T-helper 1 cell (primary cell): ENCODE data around the gene HDDC2.

Source experiments
- DNase-seq, 5 donors: peaks; one replicate each; pipeline ENCODE4 v3.0.0-alpha.2; 2012 to 2020

HDDC2 gene

DNA sequence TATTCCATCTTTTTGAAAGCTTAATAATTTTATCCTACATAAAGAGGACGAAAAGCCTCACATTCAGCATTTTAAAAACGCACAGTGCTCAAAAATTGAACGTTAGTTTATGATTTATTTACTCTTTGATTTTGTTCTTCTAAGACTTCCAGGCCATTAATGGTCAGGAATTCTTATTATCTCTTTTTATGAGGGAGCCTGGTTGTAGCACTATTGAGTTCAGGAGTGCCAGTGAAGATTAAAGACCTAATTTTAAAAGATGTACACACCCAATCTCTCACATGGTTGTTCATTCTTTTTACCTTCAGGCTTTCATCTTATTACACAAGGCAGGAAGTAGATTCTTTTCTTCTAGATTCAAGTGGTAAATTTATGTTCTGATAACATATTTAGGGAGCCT is 68.6 kb downstream of the HDDC2 start:
- no peak for DNase-seq

DNA sequence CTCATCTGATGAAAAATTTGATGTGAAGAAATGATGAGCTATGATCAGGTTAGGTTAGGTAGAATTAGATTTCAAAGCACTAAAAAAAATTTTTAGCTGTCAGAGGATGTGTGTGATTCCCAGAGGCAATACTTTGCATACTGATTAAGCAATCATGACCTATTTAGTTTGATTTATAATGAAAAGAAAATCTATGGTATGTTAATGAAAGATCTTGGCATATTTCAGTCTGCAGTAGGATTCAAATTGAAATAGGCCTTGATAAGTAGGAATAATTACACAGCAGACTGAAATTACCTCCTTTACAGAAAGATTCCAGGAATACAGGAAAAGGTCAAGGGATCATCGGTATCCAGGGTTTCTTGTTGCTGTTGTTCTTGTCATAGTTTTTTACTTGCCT is 69.3 kb downstream of the HDDC2 start:
- DNase-seq: no peak

DNA sequence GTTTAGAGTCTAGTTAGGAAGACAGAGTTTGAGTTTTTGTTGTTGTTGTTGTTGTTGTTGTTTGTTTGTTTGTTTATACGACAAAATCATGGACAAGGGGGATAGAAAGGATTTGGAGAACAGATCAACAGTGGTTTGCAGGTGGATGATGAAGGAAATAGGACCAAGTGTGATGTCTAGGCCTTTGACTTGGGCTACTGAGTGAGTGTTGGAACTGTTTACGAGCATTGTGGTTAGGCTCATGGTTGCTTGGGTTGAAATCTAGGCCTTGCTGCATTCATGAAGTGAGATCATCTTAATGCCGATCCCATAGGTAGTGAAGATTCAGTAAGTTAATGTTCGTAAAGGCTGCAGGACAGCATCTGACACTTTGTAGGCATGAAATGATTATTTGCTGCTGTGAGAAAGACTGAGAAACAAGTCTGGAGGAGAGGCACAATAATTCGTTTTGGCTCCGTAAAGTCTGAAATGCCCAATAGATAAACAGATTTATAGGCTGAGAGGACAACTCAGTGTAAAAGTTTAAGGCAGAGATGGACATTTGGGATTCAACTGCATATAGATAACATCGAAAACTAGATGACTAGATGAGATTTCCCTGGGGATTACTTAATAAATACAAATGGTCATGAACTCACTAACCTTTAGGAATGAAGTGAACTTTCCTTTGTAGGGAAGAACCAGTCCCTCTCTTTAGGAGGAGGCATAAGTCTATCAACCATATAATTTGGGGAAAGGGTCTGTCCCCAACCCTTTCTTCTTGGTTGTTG is 70.0 kb downstream of the HDDC2 start:
- DNase-seq: no peak

DNA sequence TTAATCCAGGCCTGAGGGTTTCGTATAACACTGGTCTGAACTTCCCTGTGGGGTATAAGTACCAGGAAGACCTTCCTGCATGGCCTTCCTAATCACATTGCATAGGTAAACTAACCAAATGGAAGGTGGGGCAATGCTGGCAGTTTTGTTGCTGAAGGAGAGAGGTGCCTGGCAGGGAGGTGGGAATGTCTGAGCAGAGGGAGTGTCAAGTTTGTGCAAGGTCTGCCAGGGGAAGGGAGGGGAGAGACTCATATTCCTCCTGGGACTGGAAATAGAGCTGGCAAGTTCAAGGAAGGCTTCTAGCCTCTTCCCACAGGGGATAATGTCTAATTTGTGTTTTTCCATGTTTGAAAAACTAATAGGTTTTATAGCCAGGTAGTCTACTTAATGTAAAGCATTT is 70.6 kb downstream of the HDDC2 start:
- no peak for DNase-seq

DNA sequence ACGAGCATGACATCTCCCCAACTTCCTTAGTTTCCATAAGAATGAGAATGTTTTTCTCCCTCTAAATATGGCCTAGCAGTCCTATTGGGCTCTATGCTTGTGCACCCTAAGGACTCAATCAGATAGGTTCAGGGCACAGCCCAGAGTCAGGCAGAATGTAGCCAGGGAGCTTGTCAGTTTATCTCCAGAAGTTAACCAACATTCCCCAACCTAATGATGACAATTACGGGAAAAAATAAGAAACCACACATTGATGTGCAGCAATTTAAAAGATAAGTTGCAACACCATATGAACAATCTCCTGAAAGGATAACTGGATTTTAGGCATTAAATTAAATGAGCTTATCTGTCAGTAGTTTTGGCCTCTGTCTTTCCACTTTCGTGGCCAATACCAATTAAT is 71.1 kb downstream of the HDDC2 start:
- no peak for DNase-seq

GRCh38 chr6:125228981-125229479 is 72.7 kb downstream of the HDDC2 start:
- no peak for DNase-seq

GRCh38 chr6:125227244-125227643 is 74.5 kb downstream of the HDDC2 start:
- DNase-seq: no peak
